SK-N-SH (cell line): ENCODE measurements around the gene SLC2A9. TPM values are rescaled to one million over a fixed set of nuclear protein-coding genes. Genes with fewer than 3 reads are reported as not detected.

Experiments used
- CTCF ChIA-PET: fragments of 300-600, 350-600 bp; formaldehyde crosslinking; extraction: SDS; loops from one replicate; lab custom pipeline; 2021; lab: Yijun Ruan, JAX
- POLR2A ChIA-PET: fragments of 350-600 bp; sonication (Branson Sonifier 250); formaldehyde crosslinking; extraction: SDS; loops from one replicate; lab custom pipeline; 2020; ENCODE audit warnings: antibody characterized with exemption, inconsistent platforms; lab: Yijun Ruan, JAX
- DNase-seq: peaks from one replicate; pipeline ENCODE4 v3.0.0; 2012
- H2AFZ ChIP-seq: fragments of 200-600 bp; sonication (generic); 2 replicates; pipeline ENCODE4 v1.8.1; 2016; ENCODE audit warnings: antibody characterized with exemption, mild to moderate bottlenecking, low read depth
- H3F3A ChIP-seq: fragments of 200-600 bp; sonication (generic); replicated peaks from 2 replicates; pipeline ENCODE3; 2016; ENCODE audit warnings: antibody characterized with exemption, mild to moderate bottlenecking; ENCODE audit not compliant: insufficient read depth
- H3K27ac ChIP-seq, 2 experiments: fragments of 200-500 bp in 1 of 2; fragments of 200-600 bp in 1 of 2; sonication (Bioruptor generic) in 1 of 2; sonication (generic), shearing (Covaris generic) in 1 of 2; 2 replicates each; pipeline versions ENCODE4 v1.5.1 to v1.6.1; 2014 to 2016; ENCODE audit warnings: low read depth in 2 of 2, inconsistent platforms in 1 of 2, low read length in 1 of 2, mild to moderate bottlenecking in 1 of 2, mixed read lengths in 1 of 2
- H3K27me3 ChIP-seq: fragments of 200-600 bp; sonication (generic), shearing (Covaris generic); 2 replicates; pipeline ENCODE4 v1.6.1; 2016; ENCODE audit warnings: mixed run types; ENCODE audit not compliant: insufficient read depth
- H3K36me3 ChIP-seq, 2 experiments: fragments of 200-500 bp in 1 of 2; fragments of 200-600 bp in 1 of 2; sonication (Bioruptor generic) in 1 of 2; sonication (generic) in 1 of 2; replicated peaks in 1 of 2; 2 replicates each; pipeline versions ENCODE3 to v1.5.1; 2014 to 2016; ENCODE audit warnings: low read length in 1 of 2, mild to moderate bottlenecking in 1 of 2; ENCODE audit not compliant: insufficient read depth in 2 of 2, control insufficient read depth in 1 of 2
- H3K4me1 ChIP-seq, 2 experiments: fragments of 200-500 bp in 1 of 2; fragments of 200-600 bp in 1 of 2; sonication (Bioruptor generic) in 1 of 2; sonication (generic), shearing (Covaris generic) in 1 of 2; 2 replicates each; pipeline versions ENCODE4 v1.5.1 to v1.6.1; 2014 to 2016; ENCODE audit warnings: low read depth in 1 of 2, low read length in 1 of 2, mixed run types in 1 of 2; ENCODE audit not compliant: insufficient read depth in 2 of 2, control insufficient read depth in 1 of 2
- H3K4me2 ChIP-seq: fragments of 200-600 bp; sonication (generic), shearing (Covaris generic); 2 replicates; pipeline ENCODE4 v1.6.1; 2017; ENCODE audit warnings: mixed run types
- H3K4me3 ChIP-seq, 2 experiments: fragments of 200-500 bp in 1 of 2; fragments of 200-600 bp in 1 of 2; sonication (Bioruptor generic) in 1 of 2; sonication (generic), shearing (Covaris generic) in 1 of 2; 2 replicates each; pipeline versions ENCODE4 v1.5.1 to v1.8.1; 2014 to 2016; ENCODE audit warnings: low read depth in 2 of 2, inconsistent platforms in 1 of 2, low read length in 1 of 2, mild to moderate bottlenecking in 1 of 2, mixed read lengths in 1 of 2, moderate library complexity in 1 of 2
- H3K79me2 ChIP-seq: fragments of 200-600 bp; sonication (generic); 2 replicates; pipeline ENCODE4 v1.8.1; 2017; ENCODE audit warnings: mild to moderate bottlenecking; ENCODE audit not compliant: insufficient read depth
- H3K9ac ChIP-seq: fragments of 200-600 bp; sonication (generic); 2 replicates; pipeline ENCODE4 v1.6.1; 2017; ENCODE audit warnings: mixed run types
- H3K9me2 ChIP-seq: fragments of 200-600 bp; sonication (generic); 2 replicates; pipeline ENCODE4 v1.6.1; 2017; ENCODE audit warnings: mixed run types
- H3K9me3 ChIP-seq: fragments of 200-600 bp; sonication (generic); 2 replicates; pipeline ENCODE4 v1.6.1; 2017; ENCODE audit warnings: mixed run types, mild to moderate bottlenecking, moderate library complexity
- H4K20me1 ChIP-seq: fragments of 200-600 bp; sonication (generic); 2 replicates; pipeline ENCODE4 v1.6.1; 2017; ENCODE audit warnings: mild to moderate bottlenecking, mixed run types; ENCODE audit not compliant: insufficient read depth
- EP300 ChIP-seq, 2 experiments: IDR thresholded peaks; 2 replicates each; pipeline versions ENCODE4 v1.4.0 to v1.6.1; 2012; ENCODE audit warnings: borderline replicate concordance in 1 of 2, low read depth in 1 of 2, low read length in 1 of 2
- FOSL2 ChIP-seq: IDR thresholded peaks from 2 replicates; pipeline ENCODE4 v1.4.0; 2012; ENCODE audit warnings: low read depth, mild to moderate bottlenecking, moderate library complexity, borderline replicate concordance
- GATA2 ChIP-seq: sonication (generic); formaldehyde crosslinking; IDR thresholded peaks from 2 replicates; pipeline ENCODE4 v1.5.0; 2020; ENCODE audit warnings: mild to moderate bottlenecking, missing genetic modification reagents
- MEF2A ChIP-seq: IDR thresholded peaks from 2 replicates; pipeline ENCODE4 v1.4.0; 2012; ENCODE audit warnings: low read depth, borderline replicate concordance
- MXI1 ChIP-seq: IDR thresholded peaks from 2 replicates; pipeline ENCODE4 v1.6.1; 2012; ENCODE audit warnings: mild to moderate bottlenecking, low read depth, low read length, improper control_type of control experiment
- NFIC ChIP-seq: IDR thresholded peaks from 2 replicates; pipeline ENCODE4 v1.4.0; 2012; ENCODE audit warnings: borderline replicate concordance
- NRF1 ChIP-seq: IDR thresholded peaks from 2 replicates; pipeline ENCODE4 v1.6.1; 2012; ENCODE audit warnings: low read depth, mild to moderate bottlenecking, low read length
- RCOR1 ChIP-seq: fragments of 150-350 bp; IDR thresholded peaks from 2 replicates; pipeline ENCODE4 v1.6.1; 2017; ENCODE audit warnings: antibody characterized with exemption, low read length
- RFX5 ChIP-seq: IDR thresholded peaks from 2 replicates; pipeline ENCODE4 v1.6.1; 2012; ENCODE audit warnings: mild to moderate bottlenecking, improper control_type of control experiment, low read length
- RXRA ChIP-seq: IDR thresholded peaks from 2 replicates; pipeline ENCODE4 v1.4.0; 2012; ENCODE audit warnings: low read depth, mild to moderate bottlenecking, borderline replicate concordance
- SIN3A ChIP-seq: IDR thresholded peaks from 2 replicates; pipeline ENCODE4 v1.6.1; 2012; ENCODE audit warnings: low read depth, mild to moderate bottlenecking, low read length, moderate library complexity, borderline replicate concordance
- TCF12 ChIP-seq: IDR thresholded peaks from 2 replicates; pipeline ENCODE4 v1.4.0; 2012
- YY1 ChIP-seq: IDR thresholded peaks from 2 replicates; pipeline ENCODE4 v1.4.0; 2012; ENCODE audit warnings: low read depth, mild to moderate bottlenecking
- WGBS: methylation state at CpG from one replicate; pipeline ENCODE4 v1.1.6; 2017; ENCODE audit warnings: low lambda C conversion rate; 5-methylcytosine and 5-hydroxymethylcytosine counted together
- polyA plus RNA-seq, 3 experiments: library from polyadenylated mRNA; depleted of rRNA; stranded (reverse); fragments of >200 nt; gene quantifications; 2 replicates each; pipeline ENCODE4 v1.2.3, GENCODE V29; 2012
- TF ChIP-seq, protein P1 (sequence below): IDR thresholded peaks from 2 replicates; pipeline ENCODE4 v1.4.0; 2012; ENCODE audit warnings: low read depth, borderline replicate concordance
- TF ChIP-seq, protein P2 (sequence below): IDR thresholded peaks from 2 replicates; pipeline ENCODE4; 2012
- TF ChIP-seq, protein P3 (sequence below): fragments of 150-350 bp; IDR thresholded peaks from 2 replicates; pipeline ENCODE4 v1.6.1; 2017; ENCODE audit warnings: antibody characterized with exemption, low read length, low read depth, borderline replicate concordance
- TF ChIP-seq, protein P4 (sequence below): fragments of 150-350 bp; IDR thresholded peaks from 2 replicates; pipeline ENCODE4 v1.6.1; 2016; ENCODE audit warnings: mild to moderate bottlenecking, low read depth, low read length

Gene SLC2A9
- polyA plus RNA-seq, 1 of the 3 experiments (the other 2 are of a cell fraction) = not detected

DNA sequence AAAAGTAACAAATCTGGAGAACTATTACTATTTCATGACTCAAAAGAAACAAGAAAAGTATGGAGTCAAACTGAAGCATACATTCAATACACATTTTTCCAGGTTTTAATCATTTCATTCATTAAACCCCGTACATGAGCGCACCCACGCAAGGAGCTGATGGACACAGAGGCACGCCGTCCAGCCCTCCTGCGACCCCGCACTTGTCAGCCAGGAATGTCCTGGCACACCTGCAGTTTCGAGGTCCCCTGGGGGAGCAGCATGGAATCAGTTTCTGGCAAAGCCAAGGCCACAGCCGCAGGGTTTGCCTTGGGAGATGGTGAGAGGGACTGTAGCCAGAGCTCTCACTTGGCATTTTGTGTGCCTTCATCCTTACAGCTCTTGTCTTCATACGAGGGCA lies 12.8 kb upstream of the SLC2A9 start:
- Histone ChIP-seq H3K36me3 (no peaks in the 10 kb centered on the region), H2AFZ (no peak overlapping the region), H3K4me3 (no peak overlapping the region), H3K4me1 (peaks cover 0 to 11% of the 10 kb centered on the region in 2 experiments; a peak in 1 of 4 replicates), H3K9me2 (no peaks in the 10 kb centered on the region), H3K9me3 (no peaks in the 10 kb centered on the region), H3F3A (no peaks in the 10 kb centered on the region), H4K20me1 (no peaks in the 10 kb centered on the region), H3K4me2 (no peak overlapping the region), H3K9ac (no peak overlapping the region), H3K27me3 (no peaks in the 10 kb centered on the region), H3K27ac (no peak overlapping the region), H3K79me2 (no peaks in the 10 kb centered on the region)
- POLR2A ChIA-PET = no interaction called here
- CTCF ChIA-PET = interaction anchor here (0.8 to 6.6 kb wide), 3 partner anchors 19 to 426 kb away, joined by 3 to 47 read pairs (median 3); no protein-coding TSS in a partner anchor
- DNase-seq = no peak
- WGBS = 80% methylated on average over 7 of the region's 10 CpGs
- TF ChIP-seq, protein P1, sequence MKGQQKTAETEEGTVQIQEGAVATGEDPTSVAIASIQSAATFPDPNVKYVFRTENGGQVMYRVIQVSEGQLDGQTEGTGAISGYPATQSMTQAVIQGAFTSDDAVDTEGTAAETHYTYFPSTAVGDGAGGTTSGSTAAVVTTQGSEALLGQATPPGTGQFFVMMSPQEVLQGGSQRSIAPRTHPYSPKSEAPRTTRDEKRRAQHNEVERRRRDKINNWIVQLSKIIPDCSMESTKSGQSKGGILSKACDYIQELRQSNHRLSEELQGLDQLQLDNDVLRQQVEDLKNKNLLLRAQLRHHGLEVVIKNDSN = no peak
- TF ChIP-seq, protein P2, sequence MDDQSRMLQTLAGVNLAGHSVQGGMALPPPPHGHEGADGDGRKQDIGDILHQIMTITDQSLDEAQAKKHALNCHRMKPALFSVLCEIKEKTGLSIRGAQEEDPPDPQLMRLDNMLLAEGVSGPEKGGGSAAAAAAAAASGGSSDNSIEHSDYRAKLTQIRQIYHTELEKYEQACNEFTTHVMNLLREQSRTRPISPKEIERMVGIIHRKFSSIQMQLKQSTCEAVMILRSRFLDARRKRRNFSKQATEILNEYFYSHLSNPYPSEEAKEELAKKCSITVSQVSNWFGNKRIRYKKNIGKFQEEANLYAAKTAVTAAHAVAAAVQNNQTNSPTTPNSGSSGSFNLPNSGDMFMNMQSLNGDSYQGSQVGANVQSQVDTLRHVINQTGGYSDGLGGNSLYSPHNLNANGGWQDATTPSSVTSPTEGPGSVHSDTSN = no peak
- TF ChIP-seq, protein P3, sequence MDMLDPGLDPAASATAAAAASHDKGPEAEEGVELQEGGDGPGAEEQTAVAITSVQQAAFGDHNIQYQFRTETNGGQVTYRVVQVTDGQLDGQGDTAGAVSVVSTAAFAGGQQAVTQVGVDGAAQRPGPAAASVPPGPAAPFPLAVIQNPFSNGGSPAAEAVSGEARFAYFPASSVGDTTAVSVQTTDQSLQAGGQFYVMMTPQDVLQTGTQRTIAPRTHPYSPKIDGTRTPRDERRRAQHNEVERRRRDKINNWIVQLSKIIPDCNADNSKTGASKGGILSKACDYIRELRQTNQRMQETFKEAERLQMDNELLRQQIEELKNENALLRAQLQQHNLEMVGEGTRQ = no peak
- no peak for TF ChIP-seq FOSL2
- no peak for TF ChIP-seq RXRA
- no peak for TF ChIP-seq RCOR1
- no peak for TF ChIP-seq TCF12
- TF ChIP-seq SIN3A = no peak
- no peak for TF ChIP-seq EP300 (IDR thresholded peaks at IDR 0.05; ENCODE audit: borderline replicate concordance in 1 of 2, low read depth in 1 of 2, low read length in 1 of 2)
- TF ChIP-seq GATA2 (CRISPR knock-in tag) = no peak
- no peak for TF ChIP-seq NRF1
- no peak for TF ChIP-seq RFX5
- no peak for TF ChIP-seq MXI1
- TF ChIP-seq MEF2A = no peak
- TF ChIP-seq, protein P4, sequence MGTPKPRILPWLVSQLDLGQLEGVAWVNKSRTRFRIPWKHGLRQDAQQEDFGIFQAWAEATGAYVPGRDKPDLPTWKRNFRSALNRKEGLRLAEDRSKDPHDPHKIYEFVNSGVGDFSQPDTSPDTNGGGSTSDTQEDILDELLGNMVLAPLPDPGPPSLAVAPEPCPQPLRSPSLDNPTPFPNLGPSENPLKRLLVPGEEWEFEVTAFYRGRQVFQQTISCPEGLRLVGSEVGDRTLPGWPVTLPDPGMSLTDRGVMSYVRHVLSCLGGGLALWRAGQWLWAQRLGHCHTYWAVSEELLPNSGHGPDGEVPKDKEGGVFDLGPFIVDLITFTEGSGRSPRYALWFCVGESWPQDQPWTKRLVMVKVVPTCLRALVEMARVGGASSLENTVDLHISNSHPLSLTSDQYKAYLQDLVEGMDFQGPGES = no peak
- TF ChIP-seq NFIC = no peak
- TF ChIP-seq YY1 = no peak
